Endothelial cell of umbilical vein (primary cell): ENCODE data around the gene CCDC61.

Source experiments
- CTCF ChIP-seq, 2 donors: IDR thresholded peaks; 1 replicate in 1 of 2; 2 replicates in 1 of 2; pipeline ENCODE4 v1.5.1; 2011; ENCODE audit warnings: low read length in 2 of 2, mild to moderate bottlenecking in 2 of 2, moderate library complexity in 2 of 2, control low read depth in 1 of 2, inconsistent platforms in 1 of 2, low read depth in 1 of 2; ENCODE audit not compliant: insufficient read depth in 1 of 2; ENCODE audit errors: extremely low read depth in 1 of 2
- EZH2 ChIP-seq: IDR thresholded peaks from 2 replicates; pipeline ENCODE4 v1.6.1; 2012; ENCODE audit warnings: borderline replicate concordance, low read depth, mild to moderate bottlenecking, moderate library complexity, low read length, inconsistent platforms; ENCODE audit not compliant: severe bottlenecking
- FOS ChIP-seq: IDR thresholded peaks from 2 replicates; pipeline ENCODE4 v1.6.1; 2011; ENCODE audit warnings: mild to moderate bottlenecking, low read length, moderate library complexity, borderline replicate concordance; ENCODE audit not compliant: insufficient read depth
- MAX ChIP-seq: IDR thresholded peaks from 2 replicates; pipeline ENCODE4 v1.6.1; 2011; ENCODE audit not compliant: insufficient read depth, insufficient read length
- MYC ChIP-seq: IDR thresholded peaks from one replicate; pipeline ENCODE4 v1.6.1; 2011; ENCODE audit warnings: mild to moderate bottlenecking, low read depth, low read length
- POLR2A ChIP-seq: IDR thresholded peaks from 2 replicates; pipeline ENCODE4 v1.6.1; 2012; ENCODE audit warnings: low read depth, mild to moderate bottlenecking, control low read depth, low read length
- POLR2AphosphoS5 ChIP-seq: IDR thresholded peaks from 2 replicates; pipeline ENCODE4 v1.6.1; 2012; ENCODE audit warnings: low read depth, mild to moderate bottlenecking, control low read depth, low read length, moderate library complexity; ENCODE audit not compliant: insufficient read depth

GRCh38 chr19:46022431-46023310 lies 27.4 kb downstream of the CCDC61 start, which contains the start of gene PGLYRP1:
- TF ChIP-seq CTCF (IDR thresholded peaks at IDR 0.05; ENCODE audit: extremely low read depth in 1 of 2, insufficient read depth in 1 of 2, low read depth in 1 of 2, low read length in 2 of 2) (no peak), POLR2AphosphoS5 (no peak), MAX (no peak), EZH2 (no peak), POLR2A (no peak), MYC (no peak), FOS (no peak)
